Lung (tissue), 5 donors: ENCODE measurements around the gene ANXA3. TPM values are rescaled to one million over a fixed set of nuclear protein-coding genes. Genes with fewer than 3 reads are reported as not detected.

ENCODE experiments used
- polyA plus RNA-seq, 2 donors: library from polyadenylated mRNA; stranded (reverse); fragments of 200-250 nt; gene quantifications; one replicate each; pipeline ENCODE4 v1.2.1, GENCODE V29; 2013
- small RNA-seq: library from RNA; depleted of rRNA; stranded (forward); fragments of <200 nt; gene quantifications from one replicate; pipeline ENCODE3, GENCODE V24; 2014; ENCODE audit warnings: low replicate concordance
- total RNA-seq, 2 donors: library from RNA; depleted of rRNA in 1 of 2; stranded (reverse); fragments of >200 nt in 1 of 2; gene quantifications; one replicate each; pipeline ENCODE4 v1.2.1, GENCODE V29; 2014 to 2021
- donor health status: Bipolar disorder and iron deficiency.
- donor health status: healthy.
- donor health status: DM: yes; HTN: yes; CAD: no.

The ANXA3 gene
- total and polyA plus RNA-seq, 4 donors: 84.1 to 244 (median 156) TPM

Small RNA genes within 50 kb of the gene (small RNA-seq; reads per million reads assigned to genes)
- gene HIGD1AP13 (not detected), gene RF00019 (not detected)

Other genes with a start within 250 kb of the ANXA3 start
- gene BMP2K, start 224.6 kb downstream of the ANXA3 start, total RNA-seq: 10 to 100 TPM; 35.2 to 89.7 TPM
- 10 to 100 TPM in 1 of 2 donors, 1 to 10 TPM in 1; 10.0 to 16.7 TPM for gene BMP2K, start 224.6 kb downstream of the ANXA3 start, polyA plus RNA-seq